Measurements from ENCODE around the gene CBX6. TPM values are rescaled to one million over a fixed set of nuclear protein-coding genes. Genes with fewer than 3 reads are reported as not detected.

Gene CBX6
- total and polyA plus RNA-seq, 2 of the 8 experiments (the other 6 are each of a cell fraction or from before 2014, with no cell fraction given) = 10.6 to 27.5 TPM

- Histone ChIP-seq H3K14ac (ENCODE audit: insufficient read length) (no peak overlapping the region), H3K23ac (ENCODE audit: insufficient read length) (no peak overlapping the region), H3K23me2 (ENCODE audit: low read depth, low read length) (peaks cover 9% of the 10 kb centered on the region; the same call in 1 of the 2 replicates), H3K56ac (replicated peaks; ENCODE audit: insufficient read length, low read depth, low read length) (no peak overlapping the region), H3K9ac (replicated peaks in 1 of 4; ENCODE audit: extremely low read depth in 1 of 4, low read depth in 3 of 4, low read length in 3 of 4) (no peak overlapping the region), H2BK12ac (ENCODE audit: low read depth, low read length) (0 out of 2 replicates have a peak overlapping the region, but pooled peaks have one; percentile 60), H4K20me1 (replicated peaks in 1 of 2; ENCODE audit: control insufficient read depth in 1 of 2, insufficient read depth in 2 of 2, low read length in 2 of 2) (peaks cover 11 to 17% of the 10 kb centered on the region in 2 experiments), H2BK5ac (ENCODE audit: low read depth, low read length) (peak overlapping the region; percentile 30; the same call in 1 of the 2 replicates), H4K91ac (replicated peaks; ENCODE audit: insufficient read length, low read length) (peak overlapping the region; percentile 62), H3K79me2 (ENCODE audit: control insufficient read depth in 1 of 2, insufficient read depth in 2 of 2, low read length in 2 of 2) (peaks cover 0 to 9% of the 10 kb centered on the region in 2 experiments; a peak in 2 of 4 replicates), H3K27ac (ENCODE audit: low read depth, low read length) (no peak overlapping the region; the same call in 1 of the 2 replicates), H2BK20ac (ENCODE audit: low read length) (no peak overlapping the region), H3K4ac (replicated peaks; ENCODE audit: insufficient read length, low read depth, low read length) (peak overlapping the region; percentile 46), H3K4me2 (ENCODE audit: insufficient read depth in 1 of 2, low read depth in 2 of 2, low read length in 2 of 2) (no peak overlapping the region), H2AFZ (ENCODE audit: low read length) (no peak overlapping the region), H4K8ac (ENCODE audit: extremely low read depth, insufficient read depth, low read length) (peak overlapping the region; percentile 58), H4K5ac (ENCODE audit: insufficient read length, low read depth, low read length) (no peak overlapping the region), H3K36me3 (ENCODE audit: control insufficient read depth in 2 of 4, insufficient read depth in 4 of 4, low read length in 3 of 4) (peaks cover 0 to 24% (median 13%) of the 10 kb centered on the region in 4 experiments; a peak in 4 of 8 replicates), H2AK5ac (ENCODE audit: low read depth, low read length) (peak overlapping the region; percentile 56; the same call in 1 of the 2 replicates), H3K18ac (ENCODE audit: extremely low read depth, low read length) (peak overlapping the region; percentile 60; the same call in 1 of the 2 replicates), H3K79me1 (ENCODE audit: low read depth, low read length) (peaks cover 7% of the 10 kb centered on the region), H3K4me3 (ENCODE audit: extremely low read depth in 1 of 4, insufficient read depth in 2 of 4, low read depth in 3 of 4, low read length in 4 of 4) (no peak overlapping the region), H2BK120ac (replicated peaks; ENCODE audit: low read depth, low read length) (peak overlapping the region; percentile 22), H3K4me1 (replicated peaks in 1 of 4; ENCODE audit: control insufficient read depth in 3 of 4, insufficient read depth in 4 of 4, low read length in 3 of 4) (peaks cover 2 to 21% (median 18%) of the 10 kb centered on the region in 4 experiments), H2BK15ac (ENCODE audit: low read length) (no peak overlapping the region), H3K27me3 (replicated peaks in 1 of 4; ENCODE audit: control insufficient read depth in 3 of 4, extremely low read depth in 1 of 4, insufficient read depth in 3 of 4, low read length in 3 of 4) (no peaks in the 10 kb centered on the region; a peak in 1 of 7 replicates), H3K9me3 (ENCODE audit: insufficient read depth in 2 of 2, low read depth in 1 of 2, low read length in 1 of 2) (no peaks in the 10 kb centered on the region)
- FAIRE-seq = no peak
- DNase-seq (ENCODE audit: low read depth in 1 of 2, low spot score in 2 of 2) = no peak
- ChIA-PET POLR2A (ENCODE audit: partially characterized antibody) (interaction anchor here (1.6 kb wide), 2 partner anchors 14 to 24 kb away, joined by 3 read pairs; partner anchors contain the start of gene NPTXR), CTCF (ENCODE audit: partially characterized antibody) (interaction anchor here (0.6 to 8.1 kb wide), 11 partner anchors 9 to 518 kb away, joined by 3 to 79 read pairs (median 5); partner anchors contain the start of gene APOBEC3B)
- WGBS, 2 experiments (ENCODE audit: extremely low coverage in 1 of 2, insufficient coverage in 1 of 2, insufficient read length in 1 of 2, insufficient replicate concordance in 2 of 2, low coverage in 1 of 2, low lambda C conversion rate in 2 of 2, missing lambda C conversion rate in 1 of 2) = 92% methylated on average over 8 of the region's 8 CpGs; no CpG with 5 or more reads in 1 of the 2 experiments
- TF ChIP-seq MAFK (IDR thresholded peaks at IDR 0.05; ENCODE audit: low read depth, low read length) (no peak), SP1 (IDR thresholded peaks at IDR 0.05; ENCODE audit: low read depth, low read length) (no peak), BRCA1 (IDR thresholded peaks at IDR 0.05; ENCODE audit: low read depth, low read length) (no peak), GABPA (IDR thresholded peaks at IDR 0.05; ENCODE audit: borderline replicate concordance, insufficient read depth, low read length) (no peak), SP4 (IDR thresholded peaks at IDR 0.05; ENCODE audit: low read length) (no peak), CHD1 (IDR thresholded peaks at IDR 0.05; ENCODE audit: low read depth, low read length) (no peak), BACH1 (IDR thresholded peaks at IDR 0.05; ENCODE audit: low read length) (no peak), TCF12 (IDR thresholded peaks at IDR 0.05; ENCODE audit: low read depth, low read length) (no peak), TBP (IDR thresholded peaks at IDR 0.05; ENCODE audit: low read depth, low read length) (no peak), EGR1 (IDR thresholded peaks at IDR 0.05; ENCODE audit: borderline replicate concordance, low read depth, low read length) (no peak), SIX5 (IDR thresholded peaks at IDR 0.05; ENCODE audit: low read depth, low read length) (no peak), CBX8 (IDR thresholded peaks at IDR 0.05; ENCODE audit: borderline replicate concordance, low read depth, low read length) (no peak), POLR2AphosphoS5 (IDR thresholded peaks at IDR 0.05; ENCODE audit: low read depth, low read length) (no peak)
- TF ChIP-seq, protein P1, sequence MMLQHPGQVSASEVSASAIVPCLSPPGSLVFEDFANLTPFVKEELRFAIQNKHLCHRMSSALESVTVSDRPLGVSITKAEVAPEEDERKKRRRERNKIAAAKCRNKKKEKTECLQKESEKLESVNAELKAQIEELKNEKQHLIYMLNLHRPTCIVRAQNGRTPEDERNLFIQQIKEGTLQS (IDR thresholded peaks at IDR 0.05; ENCODE audit: insufficient read depth, low read depth, low read length) = no peak
Observed at GRCh38 chr22:38868286-38868721, 3.7 kb downstream of the CBX6 start.
